Measurements from ENCODE around the gene SMAD3. TPM values are rescaled to one million over a fixed set of nuclear protein-coding genes. Genes with fewer than 3 reads are reported as not detected.

SMAD3 gene
- total RNA-seq, 4 donors from 2014 or later = 21.2 to 32.3 (median 24.2) TPM

GRCh38 chr15:67143646-67144045, 78.2 kb downstream of the SMAD3 start:
- Histone ChIP-seq H3K36me3 (no peaks in the 10 kb centered on the region), H3K27ac (replicated peaks in 1 of 4) (peak overlapping the region in 2 of 4 donors; percentile 37 to 76), H3K4me1 (peaks cover 71 to 100% (median 97%) of the 10 kb centered on the region in 4 donors), H3K4me3 (no peak overlapping the region), H3K27me3 (no peaks in the 10 kb centered on the region), H3K9me3 (no peaks in the 10 kb centered on the region)
- intact Hi-C loops (cut with DNase I) = no loop called here
- WGBS = 95% methylated on average over 6 of the region's 6 CpGs
- DNase-seq (ENCODE audit: extremely low spot score) = no peak
- no peak for TF ChIP-seq POLR2A (IDR thresholded peaks at IDR 0.05; ENCODE audit: low read depth)
- TF ChIP-seq EP300 (IDR thresholded peaks at IDR 0.05) = no peak
- TF ChIP-seq CTCF (IDR thresholded peaks at IDR 0.05) = no peak
- no peak for TF ChIP-seq POLR2AphosphoS5 (IDR thresholded peaks at IDR 0.05)

- peak overlapping the region in 2 of 4 donors; percentile 1 to 87 for H3K27ac ChIP-seq (replicated peaks in 1 of 4)
- intact Hi-C loops (cut with DNase I) = no loop called here
- peaks cover 70 to 100% (median 97%) of the 10 kb centered on the region in 4 donors for H3K4me1 ChIP-seq
- H3K9me3 ChIP-seq = no peaks in the 10 kb centered on the region
- no peak overlapping the region for H3K4me3 ChIP-seq
- DNase-seq (ENCODE audit: extremely low spot score) = no peak
- no peaks in the 10 kb centered on the region for H3K36me3 ChIP-seq
- 61% methylated on average over 4 of the region's 7 CpGs for WGBS
- H3K27me3 ChIP-seq = no peaks in the 10 kb centered on the region
- no peak for TF ChIP-seq EP300 (IDR thresholded peaks at IDR 0.05)
- no peak for TF ChIP-seq POLR2A (IDR thresholded peaks at IDR 0.05; ENCODE audit: low read depth)
- TF ChIP-seq CTCF (IDR thresholded peaks at IDR 0.05) = no peak
- no peak for TF ChIP-seq POLR2AphosphoS5 (IDR thresholded peaks at IDR 0.05)
Observed at GRCh38 chr15:67144609-67145311, 79.4 kb downstream of the SMAD3 start.

GRCh38 chr15:67145312-67145610, 79.9 kb downstream of the SMAD3 start:
- no peak for TF ChIP-seq POLR2AphosphoS5 (IDR thresholded peaks at IDR 0.05)
- no peak for TF ChIP-seq POLR2A (IDR thresholded peaks at IDR 0.05; ENCODE audit: low read depth)
- no peak for TF ChIP-seq EP300 (IDR thresholded peaks at IDR 0.05)
- TF ChIP-seq CTCF (IDR thresholded peaks at IDR 0.05) = no peak
- Histone ChIP-seq H3K4me3 (no peak overlapping the region), H3K27ac (replicated peaks in 1 of 4) (peak overlapping the region; percentile 84 to 87 (median 86)), H3K27me3 (no peaks in the 10 kb centered on the region), H3K4me1 (peaks cover 74 to 100% (median 97%) of the 10 kb centered on the region in 4 donors), H3K36me3 (no peaks in the 10 kb centered on the region), H3K9me3 (no peaks in the 10 kb centered on the region)
- 94% methylated on average over 4 of the region's 4 CpGs for WGBS
- DNase-seq (ENCODE audit: extremely low spot score) = no peak
- intact Hi-C loops (cut with DNase I) = no loop called here

GRCh38 chr15:67145710-67146109, 80.3 kb downstream of the SMAD3 start:
- Histone ChIP-seq H3K27ac (replicated peaks in 1 of 4) (peak overlapping the region; percentile 84 to 87 (median 86)), H3K9me3 (no peaks in the 10 kb centered on the region)
- 87% methylated on average over 3 of the region's 4 CpGs for WGBS

More at GRCh38 chr15:67145710-67146109, 80.3 kb downstream of the SMAD3 start:
- no peak for DNase-seq (ENCODE audit: extremely low spot score)
- TF ChIP-seq EP300 (IDR thresholded peaks at IDR 0.05) = no peak
- no peak for TF ChIP-seq CTCF (IDR thresholded peaks at IDR 0.05)
- no peak for TF ChIP-seq POLR2A (IDR thresholded peaks at IDR 0.05; ENCODE audit: low read depth)
- no peak for TF ChIP-seq POLR2AphosphoS5 (IDR thresholded peaks at IDR 0.05)
- H3K4me3 ChIP-seq = no peak overlapping the region
- H3K36me3 ChIP-seq = no peaks in the 10 kb centered on the region
- H3K27me3 ChIP-seq = no peaks in the 10 kb centered on the region
- peaks cover 75 to 100% (median 97%) of the 10 kb centered on the region in 4 donors for H3K4me1 ChIP-seq
- intact Hi-C loops (cut with DNase I) = no loop called here

Measured in esophagus muscularis mucosa (tissue), 4 donors.